Smooth muscle cell (in vitro differentiated cells): ENCODE results near the gene ADCY7. TPM values are rescaled to one million over a fixed set of nuclear protein-coding genes. Genes with fewer than 3 reads are reported as not detected.

Experiments used
- DNase-seq: peaks from one replicate; lab custom pipeline; 2025; ENCODE audit not compliant: unreplicated experiment; lab: John Stamatoyannopoulos, UW
- H2AFZ ChIP-seq: fragments of 200-600 bp; sonication (generic); 2 replicates; pipeline ENCODE4 v1.6.0; 2016; ENCODE audit warnings: antibody characterized with exemption, low read depth, mild to moderate bottlenecking
- H3F3A ChIP-seq: fragments of 200-600 bp; sonication (generic); 2 replicates; pipeline ENCODE4 v1.6.0; 2017; ENCODE audit warnings: antibody characterized with exemption, low read depth
- H3K27ac ChIP-seq: fragments of 200-600 bp; sonication (generic); 2 replicates; pipeline ENCODE4 v1.5.1; 2016; ENCODE audit warnings: low read depth, mild to moderate bottlenecking
- H3K27me3 ChIP-seq: fragments of 200-600 bp; sonication (generic); 2 replicates; pipeline ENCODE4 v1.6.1; 2016; ENCODE audit warnings: low read depth, mild to moderate bottlenecking
- H3K36me3 ChIP-seq: fragments of 200-600 bp; sonication (generic); 2 replicates; pipeline ENCODE4 v1.5.1; 2016; ENCODE audit warnings: low read depth
- H3K4me1 ChIP-seq: fragments of 200-600 bp; sonication (generic); 2 replicates; pipeline ENCODE4 v1.5.1; 2016; ENCODE audit warnings: low read depth
- H3K4me2 ChIP-seq: fragments of 200-600 bp; sonication (generic); 2 replicates; pipeline ENCODE4 v1.6.0; 2016; ENCODE audit warnings: mild to moderate bottlenecking
- H3K4me3 ChIP-seq: fragments of 200-600 bp; sonication (generic); 2 replicates; pipeline ENCODE4 v1.5.1; 2016; ENCODE audit warnings: mild to moderate bottlenecking
- H3K79me2 ChIP-seq: fragments of 200-600 bp; sonication (generic); 2 replicates; pipeline ENCODE4 v1.6.0; 2016; ENCODE audit warnings: low read depth, mild to moderate bottlenecking
- H3K9ac ChIP-seq: fragments of 200-600 bp; sonication (generic); 2 replicates; pipeline ENCODE4 v1.6.0; 2016; ENCODE audit warnings: low read depth
- H3K9me3 ChIP-seq: fragments of 200-600 bp; sonication (generic); replicated peaks from 2 replicates; pipeline ENCODE4 v1.5.1; 2016; ENCODE audit warnings: low read depth
- H4K20me1 ChIP-seq: fragments of 200-600 bp; sonication (generic); 2 replicates; pipeline ENCODE4 v1.6.0; 2016; ENCODE audit warnings: low read depth
- WGBS: methylation state at CpG from one replicate; pipeline ENCODE4 v1.1.7; 2016; ENCODE audit warnings: low lambda C conversion rate; 5-methylcytosine and 5-hydroxymethylcytosine counted together
- polyA plus RNA-seq: library from polyadenylated mRNA; unstranded; fragments of >200 nt; fragmentation: Nextera tagmentation; extraction: Ambion mirVana; gene quantifications from 2 replicates; pipeline ENCODE4 v1.2.1, GENCODE V29; 2016
- total RNA-seq: library from RNA; depleted of rRNA; stranded (reverse); fragments of >200 nt; gene quantifications from 2 replicates; pipeline ENCODE4 v1.2.3, GENCODE V29; 2014
- TF ChIP-seq, protein P1 (sequence below): fragments of 200-600 bp; sonication (generic); IDR thresholded peaks from 2 replicates; pipeline ENCODE4 v1.5.1; 2017; ENCODE audit warnings: borderline replicate concordance, mild to moderate bottlenecking, antibody characterized with exemption; ENCODE audit not compliant: insufficient read depth, poor library complexity, severe bottlenecking

The ADCY7 gene
- total and polyA plus RNA-seq, 2 experiments from 2014 or later, result 28.1 to 31.6 TPM

DNA sequence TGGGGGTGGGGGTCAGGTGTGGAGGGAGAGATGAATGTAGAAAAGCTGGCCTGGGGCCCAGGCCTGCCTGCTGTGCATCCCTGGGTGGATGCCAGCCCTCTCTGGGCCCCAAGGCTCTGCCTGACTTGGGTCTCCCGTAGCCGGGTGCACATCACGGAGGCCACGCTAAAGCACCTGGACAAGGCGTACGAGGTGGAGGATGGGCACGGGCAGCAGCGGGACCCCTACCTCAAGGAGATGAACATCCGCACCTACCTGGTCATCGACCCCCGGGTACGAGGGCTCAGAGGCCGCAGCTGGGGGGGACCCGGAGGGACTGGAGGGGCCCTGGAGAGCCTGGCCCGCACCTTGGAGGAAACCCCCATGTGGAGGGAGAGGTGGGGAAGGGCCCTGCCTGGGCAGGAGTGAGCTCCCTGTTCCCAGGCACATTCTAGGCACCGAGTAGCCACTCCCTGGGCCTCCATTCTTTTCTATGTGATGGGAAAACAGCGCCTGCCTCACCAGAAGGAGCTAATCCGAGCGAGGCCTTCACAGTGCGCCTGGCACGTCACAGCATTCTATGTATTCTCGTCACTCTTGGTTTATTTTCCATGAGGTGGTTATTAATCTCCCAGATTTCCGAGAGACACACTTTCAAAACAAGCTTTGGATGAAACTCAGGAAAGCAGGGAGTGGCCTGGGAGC is 34.7 kb downstream of the ADCY7 start:
- Histone ChIP-seq H3K27me3 (no peaks in the 10 kb centered on the region), H3K4me2 (peak overlapping the region; percentile 36), H3F3A (no peaks in the 10 kb centered on the region), H3K4me3 (no peak overlapping the region), H3K36me3 (no peaks in the 10 kb centered on the region), H3K9me3 (no peaks in the 10 kb centered on the region), H4K20me1 (no peaks in the 10 kb centered on the region), H3K79me2 (no peaks in the 10 kb centered on the region), H3K4me1 (no peaks in the 10 kb centered on the region), H2AFZ (no peak overlapping the region), H3K27ac (peak overlapping the region; percentile 96), H3K9ac (peak overlapping the region; percentile 66)
- TF ChIP-seq, protein P1, sequence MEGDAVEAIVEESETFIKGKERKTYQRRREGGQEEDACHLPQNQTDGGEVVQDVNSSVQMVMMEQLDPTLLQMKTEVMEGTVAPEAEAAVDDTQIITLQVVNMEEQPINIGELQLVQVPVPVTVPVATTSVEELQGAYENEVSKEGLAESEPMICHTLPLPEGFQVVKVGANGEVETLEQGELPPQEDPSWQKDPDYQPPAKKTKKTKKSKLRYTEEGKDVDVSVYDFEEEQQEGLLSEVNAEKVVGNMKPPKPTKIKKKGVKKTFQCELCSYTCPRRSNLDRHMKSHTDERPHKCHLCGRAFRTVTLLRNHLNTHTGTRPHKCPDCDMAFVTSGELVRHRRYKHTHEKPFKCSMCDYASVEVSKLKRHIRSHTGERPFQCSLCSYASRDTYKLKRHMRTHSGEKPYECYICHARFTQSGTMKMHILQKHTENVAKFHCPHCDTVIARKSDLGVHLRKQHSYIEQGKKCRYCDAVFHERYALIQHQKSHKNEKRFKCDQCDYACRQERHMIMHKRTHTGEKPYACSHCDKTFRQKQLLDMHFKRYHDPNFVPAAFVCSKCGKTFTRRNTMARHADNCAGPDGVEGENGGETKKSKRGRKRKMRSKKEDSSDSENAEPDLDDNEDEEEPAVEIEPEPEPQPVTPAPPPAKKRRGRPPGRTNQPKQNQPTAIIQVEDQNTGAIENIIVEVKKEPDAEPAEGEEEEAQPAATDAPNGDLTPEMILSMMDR, result no peak
- 78% methylated on average over 23 of the region's 23 CpGs for WGBS
- DNase-seq, result no peak

DNA sequence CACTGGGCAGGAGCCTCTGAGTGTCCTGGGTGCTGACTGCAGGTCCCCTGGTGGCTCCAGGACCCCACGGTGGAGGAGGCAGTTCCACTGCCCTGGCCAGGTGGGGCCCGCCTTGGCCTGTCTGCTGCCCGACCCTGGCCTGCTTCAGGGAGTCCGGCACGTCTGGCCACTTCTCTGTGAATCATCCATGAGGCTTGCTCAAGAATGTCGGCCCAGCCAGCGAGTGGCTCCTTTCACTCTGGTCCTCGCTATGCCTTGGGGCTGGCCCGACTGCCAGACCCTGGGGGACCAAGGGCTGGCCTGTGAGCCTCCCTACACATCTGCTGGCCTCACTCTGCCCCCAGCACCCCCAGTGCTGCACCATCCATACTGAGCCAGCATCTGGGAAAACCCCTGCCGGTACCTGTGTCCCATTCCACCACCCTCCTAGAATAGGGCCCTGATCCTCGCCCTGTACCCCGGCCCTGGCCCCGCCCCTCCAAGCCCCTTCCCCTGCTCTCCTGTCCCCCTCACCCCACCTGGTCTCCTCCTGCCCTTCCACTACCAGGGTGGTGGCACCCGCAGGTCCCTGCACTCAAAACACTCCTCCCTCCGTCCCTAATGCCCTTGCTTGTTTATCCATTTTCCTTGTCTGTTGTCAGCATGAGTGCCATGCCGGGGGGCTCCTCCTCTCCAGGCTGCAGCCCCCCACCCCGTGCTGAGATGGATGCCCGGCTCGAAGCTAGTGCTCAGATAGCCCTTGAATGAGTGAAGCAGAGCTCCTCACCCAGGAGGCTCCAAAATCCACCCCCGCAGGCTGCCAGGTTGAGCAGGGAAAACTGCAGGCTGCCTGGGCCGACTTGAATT is 35.5 kb downstream of the ADCY7 start:
- H3K79me2 ChIP-seq, result no peaks in the 10 kb centered on the region
- DNase-seq, result no peak
- 62% methylated on average over 13 of the region's 21 CpGs for WGBS
- no peaks in the 10 kb centered on the region for H3K27me3 ChIP-seq
- peak overlapping the region; percentile 21 for H3K4me2 ChIP-seq
- H3K36me3 ChIP-seq, result no peaks in the 10 kb centered on the region
- H4K20me1 ChIP-seq, result no peaks in the 10 kb centered on the region
- peak overlapping the region; percentile 96 for H3K27ac ChIP-seq
- peak overlapping the region; percentile 66 for H3K9ac ChIP-seq
- H2AFZ ChIP-seq, result no peak overlapping the region
- H3K4me1 ChIP-seq, result no peaks in the 10 kb centered on the region
- H3F3A ChIP-seq, result no peaks in the 10 kb centered on the region
- H3K4me3 ChIP-seq, result no peak overlapping the region
- no peaks in the 10 kb centered on the region for H3K9me3 ChIP-seq
- TF ChIP-seq, protein P1, result no peak

DNA sequence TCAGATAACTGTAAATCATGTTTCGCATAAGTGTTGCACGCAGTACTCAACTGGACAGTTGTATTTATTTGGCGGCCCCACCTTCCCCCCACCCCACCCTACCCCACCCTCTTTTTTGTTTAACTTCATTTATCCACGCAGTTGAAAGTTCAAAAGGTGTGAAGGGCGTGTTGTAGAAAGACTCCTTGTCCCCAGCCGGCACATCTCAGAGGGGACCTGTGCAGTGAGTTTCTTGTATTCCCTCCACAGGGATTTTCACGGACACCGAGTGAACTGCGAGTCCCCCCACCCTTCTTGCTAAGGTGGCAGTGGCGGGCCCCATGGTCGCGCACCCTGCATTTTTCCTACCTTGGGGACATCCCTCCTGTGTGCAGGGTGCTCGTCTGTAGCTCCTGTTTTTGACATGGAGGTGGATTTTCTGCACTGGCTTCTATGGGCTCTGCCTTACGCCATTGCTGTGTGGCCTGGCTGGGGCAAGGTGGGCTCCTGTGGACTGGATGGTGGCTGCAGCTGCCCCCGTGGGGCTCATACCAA is 36.2 kb downstream of the ADCY7 start:
- no peak for DNase-seq
- Histone ChIP-seq H3K9ac (no peak overlapping the region), H3K36me3 (no peaks in the 10 kb centered on the region), H3K4me1 (no peaks in the 10 kb centered on the region), H3K27ac (peak overlapping the region; percentile 96), H3K4me2 (peak overlapping the region; percentile 17), H3F3A (no peaks in the 10 kb centered on the region), H4K20me1 (no peaks in the 10 kb centered on the region), H3K9me3 (no peaks in the 10 kb centered on the region), H3K4me3 (no peak overlapping the region), H3K27me3 (no peaks in the 10 kb centered on the region), H3K79me2 (no peaks in the 10 kb centered on the region), H2AFZ (no peak overlapping the region)
- TF ChIP-seq, protein P1, result no peak
- 92% methylated on average over 15 of the region's 15 CpGs for WGBS
